Neural crest cell (in vitro differentiated cells): ENCODE results near the gene MTARC2. TPM values are rescaled to one million over a fixed set of nuclear protein-coding genes. Genes with fewer than 3 reads are reported as not detected.
A peak's percentile ranks its signal among the peaks of the same experiment; 100 is the strongest.

ENCODE experiments used
- DNase-seq: peaks from one replicate; pipeline ENCODE4 v3.0.0; 2021; ENCODE audit warnings: low read depth, mixed read lengths, low spot score
- H3K27ac Mint-ChIP-seq: one replicate; pipeline ENCODE4 v1.8.0; 2021; ENCODE audit warnings: mild to moderate bottlenecking, mixed read lengths; ENCODE audit not compliant: unreplicated experiment
- H3K27me3 Mint-ChIP-seq: 2 replicates; pipeline ENCODE4 v1.8.0; 2021; ENCODE audit warnings: low read depth, mild to moderate bottlenecking, mixed read lengths
- H3K36me3 Mint-ChIP-seq: 2 replicates; pipeline ENCODE4 v1.8.0; 2021; ENCODE audit warnings: low read depth, mild to moderate bottlenecking, mixed read lengths
- H3K4me1 Mint-ChIP-seq: 2 replicates; pipeline ENCODE4 v1.8.0; 2021; ENCODE audit warnings: mixed read lengths
- H3K4me3 Mint-ChIP-seq: one replicate; pipeline ENCODE4 v1.8.0; 2021; ENCODE audit warnings: mild to moderate bottlenecking, mixed read lengths
- H3K9me3 Mint-ChIP-seq: 2 replicates; pipeline ENCODE4 v1.8.0; 2021; ENCODE audit warnings: mixed read lengths
- CTCF ChIP-seq: fragments of 200-600 bp; sonication (generic); conservative IDR thresholded peaks from 2 replicates; pipeline ENCODE4 v1.5.0; 2021; ENCODE audit warnings: antibody characterized with exemption, mild to moderate bottlenecking
- total RNA-seq: library from RNA; stranded (reverse); gene quantifications from 2 replicates; pipeline ENCODE4 v1.2.1, GENCODE V29; 2021

The MTARC2 gene
- total RNA-seq, 1 donor from 2014 or later, result 4.1 TPM

GRCh38 chr1:220759147-220759546 is 11.0 kb downstream of the MTARC2 start:
- no peak for TF ChIP-seq CTCF
- Mint-ChIP-seq H3K36me3 (no peaks in the 10 kb centered on the region), H3K27ac (no peak overlapping the region), H3K4me3 (no peak overlapping the region), H3K4me1 (no peaks in the 10 kb centered on the region), H3K9me3 (no peaks in the 10 kb centered on the region), H3K27me3 (no peaks in the 10 kb centered on the region)
- DNase-seq, result no peak

- DNase-seq, result no peak
- no peaks in the 10 kb centered on the region for H3K4me1 Mint-ChIP-seq
- H3K36me3 Mint-ChIP-seq, result no peaks in the 10 kb centered on the region
Measured at GRCh38 chr1:220761688-220762427, 13.7 kb downstream of the MTARC2 start.

GRCh38 chr1:220764757-220765156 is 16.6 kb downstream of the MTARC2 start:
- Mint-ChIP-seq H3K27ac (no peak overlapping the region), H3K27me3 (no peaks in the 10 kb centered on the region), H3K9me3 (no peaks in the 10 kb centered on the region), H3K36me3 (no peaks in the 10 kb centered on the region), H3K4me1 (no peaks in the 10 kb centered on the region), H3K4me3 (no peak overlapping the region)
- TF ChIP-seq CTCF, result no peak
- DNase-seq, result no peak

More at GRCh38 chr1:220761688-220762427, 13.7 kb downstream of the MTARC2 start:
- H3K27me3 Mint-ChIP-seq, result no peaks in the 10 kb centered on the region
- peak overlapping the region; percentile 43 for H3K27ac Mint-ChIP-seq
- H3K9me3 Mint-ChIP-seq, result no peaks in the 10 kb centered on the region
- no peak for TF ChIP-seq CTCF
- no peak overlapping the region for H3K4me3 Mint-ChIP-seq

GRCh38 chr1:220767312-220768125 is 19.4 kb downstream of the MTARC2 start:
- no peaks in the 10 kb centered on the region for H3K27me3 Mint-ChIP-seq
- H3K36me3 Mint-ChIP-seq, result no peaks in the 10 kb centered on the region
- H3K27ac Mint-ChIP-seq, result no peak overlapping the region
- DNase-seq, result no peak
- no peaks in the 10 kb centered on the region for H3K4me1 Mint-ChIP-seq
- no peak for TF ChIP-seq CTCF
- H3K9me3 Mint-ChIP-seq, result no peaks in the 10 kb centered on the region
- no peak overlapping the region for H3K4me3 Mint-ChIP-seq

- H3K4me1 Mint-ChIP-seq, result no peaks in the 10 kb centered on the region
- no peak overlapping the region for H3K4me3 Mint-ChIP-seq
- H3K9me3 Mint-ChIP-seq, result no peaks in the 10 kb centered on the region
- H3K36me3 Mint-ChIP-seq, result no peaks in the 10 kb centered on the region
- no peaks in the 10 kb centered on the region for H3K27me3 Mint-ChIP-seq
- H3K27ac Mint-ChIP-seq, result no peak overlapping the region
- DNase-seq, result no peak
- TF ChIP-seq CTCF, result no peak
Measured at GRCh38 chr1:220768126-220768601, 20.0 kb downstream of the MTARC2 start.
